Mesothelial cell of epicardium (in vitro differentiated cells): Measurements from ENCODE around the gene CRADD. TPM values are rescaled to one million over a fixed set of nuclear protein-coding genes. Genes with fewer than 3 reads are reported as not detected.
A peak's percentile ranks its signal among the peaks of the same experiment; 100 is the strongest.

Source experiments
- DNase-seq, 2 experiments: peaks; one replicate each; pipeline ENCODE4 v3.0.0; 2021; ENCODE audit warnings: low spot score in 2 of 2; ENCODE audit not compliant: unreplicated experiment in 2 of 2
- H3K27ac Mint-ChIP-seq: 2 replicates; pipeline ENCODE4 v1.8.0; 2021; ENCODE audit warnings: mixed read lengths
- H3K27me3 Mint-ChIP-seq: 2 replicates; pipeline ENCODE4 v1.8.0; 2021; ENCODE audit warnings: low read depth, mixed read lengths
- H3K36me3 Mint-ChIP-seq: 2 replicates; pipeline ENCODE4 v1.8.0; 2021; ENCODE audit warnings: mixed read lengths
- H3K4me1 Mint-ChIP-seq: 2 replicates; pipeline ENCODE4 v1.8.0; 2021; ENCODE audit warnings: mixed read lengths
- H3K4me3 Mint-ChIP-seq: 2 replicates; pipeline ENCODE4 v1.8.0; 2021; ENCODE audit warnings: mild to moderate bottlenecking, moderate library complexity, mixed read lengths
- H3K9me3 Mint-ChIP-seq: 2 replicates; pipeline ENCODE4 v1.8.0; 2021; ENCODE audit warnings: mixed read lengths
- CTCF ChIP-seq: fragments of 200-600 bp; sonication (generic); IDR thresholded peaks from one replicate; pipeline ENCODE4 v1.5.0; 2021; ENCODE audit warnings: antibody characterized with exemption; ENCODE audit not compliant: unreplicated experiment
- total RNA-seq: library from RNA; stranded (reverse); gene quantifications from 3 replicates; pipeline ENCODE4 v1.2.1, GENCODE V29; 2021

The CRADD gene
- total RNA-seq, 1 donor from 2014 or later, result 6.6 TPM

- H3K9me3 Mint-ChIP-seq, result peaks cover 12% of the 10 kb centered on the region
- no peaks in the 10 kb centered on the region for H3K27me3 Mint-ChIP-seq
- TF ChIP-seq CTCF, result no peak
- peaks cover 28% of the 10 kb centered on the region for H3K4me1 Mint-ChIP-seq
- peaks cover 12% of the 10 kb centered on the region for H3K36me3 Mint-ChIP-seq
- H3K27ac Mint-ChIP-seq, result peak overlapping the region; percentile 0
- H3K4me3 Mint-ChIP-seq, result no peak overlapping the region
- no peak for DNase-seq
Measured at GRCh38 chr12:93757792-93758694, 80.9 kb downstream of the CRADD start.

GRCh38 chr12:93758801-93759373 lies 81.7 kb downstream of the CRADD start:
- Mint-ChIP-seq H3K4me1 (peaks cover 33% of the 10 kb centered on the region), H3K36me3 (peaks cover 8% of the 10 kb centered on the region), H3K4me3 (no peak overlapping the region), H3K9me3 (peaks cover 7% of the 10 kb centered on the region), H3K27ac (no peak overlapping the region), H3K27me3 (no peaks in the 10 kb centered on the region)
- TF ChIP-seq CTCF, result no peak
- DNase-seq, result no peak

GRCh38 chr12:93759512-93760081 lies 82.4 kb downstream of the CRADD start:
- peaks cover 3% of the 10 kb centered on the region for H3K9me3 Mint-ChIP-seq
- peak overlapping the region; percentile 3 for H3K27ac Mint-ChIP-seq
- DNase-seq, result no peak
- peaks cover 4% of the 10 kb centered on the region for H3K36me3 Mint-ChIP-seq
- no peak overlapping the region for H3K4me3 Mint-ChIP-seq
- H3K27me3 Mint-ChIP-seq, result no peaks in the 10 kb centered on the region
- H3K4me1 Mint-ChIP-seq, result peaks cover 36% of the 10 kb centered on the region
- TF ChIP-seq CTCF, result no peak

GRCh38 chr12:93760275-93760875 lies 83.2 kb downstream of the CRADD start:
- no peaks in the 10 kb centered on the region for H3K36me3 Mint-ChIP-seq
- peaks cover 40% of the 10 kb centered on the region for H3K4me1 Mint-ChIP-seq
- DNase-seq, result no peak
- no peaks in the 10 kb centered on the region for H3K9me3 Mint-ChIP-seq
- H3K4me3 Mint-ChIP-seq, result no peak overlapping the region
- no peak for TF ChIP-seq CTCF
- H3K27ac Mint-ChIP-seq, result no peak overlapping the region
- H3K27me3 Mint-ChIP-seq, result no peaks in the 10 kb centered on the region

- DNase-seq, result no peak
- no peaks in the 10 kb centered on the region for H3K9me3 Mint-ChIP-seq
- no peak for TF ChIP-seq CTCF
- H3K27me3 Mint-ChIP-seq, result no peaks in the 10 kb centered on the region
- no peak overlapping the region for H3K4me3 Mint-ChIP-seq
- H3K4me1 Mint-ChIP-seq, result peaks cover 47% of the 10 kb centered on the region
- no peak overlapping the region for H3K27ac Mint-ChIP-seq
- H3K36me3 Mint-ChIP-seq, result no peaks in the 10 kb centered on the region
Measured at GRCh38 chr12:93762059-93762719, 85.0 kb downstream of the CRADD start.
